Stimulated activated CD4-positive, alpha-beta T cell treated with anti-CD3 and anti-CD28 coated beads, Interleukin-4, amount 100 ng/mL, for 24 hours (primary cell): ENCODE measurements around the gene RPS6KA1.
A peak's percentile ranks its signal among the peaks of the same experiment; 100 is the strongest.

ENCODE experiments used
- DNase-seq: peaks from one replicate; pipeline ENCODE4 v3.0.0-alpha.2; 2020

RPS6KA1 gene

GRCh38 chr1:26533951-26534509, 4.5 kb downstream of the RPS6KA1 start:
- no peak for DNase-seq

- no peak for DNase-seq
Observed at GRCh38 chr1:26535201-26535600, 5.6 kb downstream of the RPS6KA1 start.

DNA sequence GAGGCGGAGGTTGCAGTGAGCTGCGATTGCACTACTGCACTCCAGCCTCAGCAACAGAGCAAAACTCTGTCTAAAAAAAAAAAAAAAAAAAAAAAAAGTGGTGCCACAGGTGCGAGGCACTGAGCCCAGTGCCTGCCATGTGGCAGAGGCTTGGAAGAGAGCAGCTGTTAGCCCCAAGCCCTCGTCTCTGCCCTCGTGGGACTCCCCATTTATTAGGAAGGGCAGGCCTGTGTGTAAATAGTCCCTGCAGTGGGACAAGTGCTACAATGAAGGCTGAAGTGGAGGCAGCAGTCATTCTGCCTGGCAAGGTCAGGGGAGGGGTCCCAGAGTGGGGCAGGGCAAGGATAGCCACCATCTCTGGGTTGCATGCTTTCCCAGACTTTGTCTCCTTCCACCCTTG, 6.5 kb downstream of the RPS6KA1 start:
- no peak for DNase-seq

DNA sequence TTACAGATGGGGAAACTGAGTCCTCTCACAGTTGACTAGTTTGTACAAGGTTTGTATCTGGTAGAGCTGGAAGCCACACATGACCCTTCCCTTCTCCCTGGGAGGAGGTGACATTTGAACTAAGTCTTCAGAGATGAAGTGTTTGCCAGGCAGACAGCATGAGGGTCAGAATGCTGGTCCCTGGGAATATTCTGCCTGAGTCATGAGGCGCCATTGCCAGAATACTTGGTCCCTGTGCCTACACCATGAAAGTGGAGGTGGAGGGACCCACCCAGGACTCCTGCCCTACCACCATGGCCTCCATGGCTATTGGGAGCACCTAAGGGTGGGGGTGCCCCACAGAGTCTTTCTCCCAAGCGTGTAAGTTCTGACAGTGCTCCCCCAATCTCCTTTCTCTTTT, 7.0 kb downstream of the RPS6KA1 start:
- no peak for DNase-seq

GRCh38 chr1:26537951-26538352, 8.4 kb downstream of the RPS6KA1 start:
- no peak for DNase-seq

DNA sequence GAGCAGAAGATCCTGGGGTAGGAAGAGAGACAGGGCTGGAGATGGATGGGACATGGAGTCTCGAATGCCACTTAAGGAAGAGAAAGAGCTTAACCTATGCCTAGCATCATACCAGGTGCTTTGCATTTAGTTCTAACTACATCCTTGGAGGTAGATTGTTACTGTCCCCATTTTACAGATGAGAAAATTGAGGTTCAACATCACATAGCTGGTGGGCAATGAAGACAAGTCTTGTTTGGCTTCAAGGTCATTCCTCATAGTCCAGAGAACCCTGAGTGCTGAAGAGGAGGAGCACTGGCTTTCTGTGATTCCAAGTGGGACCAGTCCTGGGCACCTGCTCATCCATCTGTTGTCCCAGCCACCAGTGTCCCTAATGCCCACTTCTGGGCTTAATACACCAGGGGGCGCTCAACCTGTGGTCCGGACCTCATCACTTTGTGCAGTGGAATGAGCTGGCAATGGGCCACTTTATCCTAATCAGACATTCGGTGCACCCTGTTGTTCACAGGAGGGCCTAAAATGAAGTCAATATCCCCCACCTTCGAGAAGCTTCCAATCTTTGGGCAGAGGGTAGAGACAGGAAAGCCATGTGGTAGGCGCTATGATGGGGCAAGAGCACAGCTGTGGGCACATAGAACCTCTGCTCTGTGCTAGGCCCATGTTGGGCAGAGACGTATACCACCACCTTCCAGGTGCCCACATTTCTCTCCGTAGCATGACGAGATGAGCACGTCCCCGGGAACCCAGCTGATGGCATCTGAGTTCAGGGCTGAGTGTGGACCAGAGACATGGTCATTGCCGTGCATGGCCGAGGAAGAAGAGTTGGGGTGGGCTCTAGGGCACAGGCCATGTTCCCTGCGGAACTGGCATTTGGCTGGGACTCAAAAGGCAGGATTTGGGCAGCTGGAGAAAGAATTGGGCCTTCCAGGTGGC, 9.2 kb downstream of the RPS6KA1 start:
- DNase-seq: peak; percentile 56

DNA sequence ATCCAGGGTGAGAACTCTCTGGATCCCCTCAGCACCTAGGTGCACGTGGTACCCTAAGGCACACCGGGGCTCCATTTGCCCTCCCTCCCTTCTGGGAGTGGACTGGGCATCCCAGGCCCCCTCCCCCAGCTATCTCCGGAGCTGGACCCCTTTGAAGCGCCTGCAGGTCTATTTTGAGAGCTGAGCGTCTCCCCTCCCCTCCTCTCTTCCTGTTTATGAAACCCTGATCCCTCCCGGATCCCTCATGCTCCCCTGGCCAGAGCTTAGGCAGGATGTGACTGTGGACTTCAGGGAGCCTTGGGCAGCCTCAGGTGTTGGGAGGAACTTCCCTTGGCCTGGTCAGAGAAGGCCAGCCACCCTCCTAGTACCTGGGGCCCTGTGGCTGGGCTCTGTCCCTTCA, 10.2 kb downstream of the RPS6KA1 start:
- no peak for DNase-seq

GRCh38 chr1:26540351-26540750, 10.8 kb downstream of the RPS6KA1 start:
- no peak for DNase-seq

DNA sequence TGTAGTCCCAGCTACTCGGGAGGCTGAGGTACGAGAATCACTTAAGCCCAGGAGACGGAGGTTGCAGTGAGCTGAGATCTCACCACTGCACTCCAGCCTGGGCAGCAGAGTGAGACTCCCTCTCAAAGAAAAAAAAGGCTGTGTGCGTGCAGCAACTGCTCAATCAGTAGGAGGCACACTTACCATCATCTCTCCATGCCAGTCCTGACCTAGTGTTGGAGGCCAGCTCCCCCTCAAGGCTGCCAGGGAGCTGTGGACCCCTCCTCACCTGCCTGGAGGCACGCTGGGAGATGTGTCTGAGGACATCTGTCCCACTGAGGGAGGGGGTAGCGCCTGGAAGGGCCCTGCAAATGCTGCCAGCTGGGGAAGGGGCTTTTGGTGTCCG, 11.9 kb downstream of the RPS6KA1 start:
- DNase-seq: no peak

GRCh38 chr1:26541816-26542711, 12.5 kb downstream of the RPS6KA1 start:
- peak; percentile 82 for DNase-seq

DNA sequence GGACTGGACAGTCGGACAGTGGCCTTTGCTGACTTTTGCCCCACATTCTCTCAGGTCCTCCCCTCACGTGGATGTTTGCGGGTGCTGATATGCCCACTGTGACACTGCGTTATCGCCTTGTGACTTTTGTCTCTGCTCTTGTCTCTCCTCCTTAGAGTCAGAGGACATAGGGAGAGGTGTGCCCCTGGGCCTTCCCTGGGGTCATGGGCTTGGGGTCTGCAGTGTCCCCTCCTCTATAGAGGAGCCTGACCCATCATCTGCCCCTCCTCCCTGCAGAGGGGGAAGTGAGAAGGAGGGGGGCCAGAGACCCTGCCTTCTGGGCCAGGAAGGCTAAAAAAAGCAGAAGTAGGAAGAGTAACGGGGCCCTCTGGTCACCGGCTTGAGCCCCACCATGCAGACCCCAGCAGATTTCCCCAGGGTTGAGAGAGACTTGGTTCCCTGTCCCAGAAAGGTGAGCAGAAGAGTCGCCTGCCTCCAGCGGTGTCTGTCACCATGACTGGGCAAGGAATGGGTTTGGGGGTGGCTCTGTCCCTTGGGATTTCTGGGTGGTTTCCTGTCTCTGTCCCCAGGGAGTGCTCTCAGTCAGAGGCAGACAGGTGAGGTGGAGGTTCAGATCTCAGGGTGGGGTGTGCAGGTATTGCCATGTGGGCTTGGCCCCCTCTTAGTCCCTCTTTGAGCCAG, 13.3 kb downstream of the RPS6KA1 start:
- no peak for DNase-seq

GRCh38 chr1:26543462-26543861, 13.9 kb downstream of the RPS6KA1 start:
- no peak for DNase-seq

DNA sequence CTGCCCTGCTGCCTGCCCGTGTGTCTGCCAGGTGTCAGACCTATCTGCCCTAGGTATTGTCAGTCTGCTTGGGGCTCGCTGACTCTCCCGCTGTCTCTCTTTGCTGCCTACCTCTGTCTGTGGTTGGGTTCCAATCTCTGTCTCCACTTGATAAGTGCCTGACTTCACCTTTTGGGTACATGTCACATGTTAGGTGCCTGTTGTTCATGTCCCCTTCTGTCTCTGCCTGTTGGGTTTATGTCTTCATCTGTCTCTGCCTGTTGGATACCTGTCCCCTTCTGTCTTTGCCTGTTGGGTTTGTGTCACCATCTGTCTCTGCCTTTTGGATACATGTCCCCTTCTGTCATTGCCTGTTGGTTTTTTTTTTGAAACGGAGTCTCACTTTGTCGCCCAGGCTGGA, 14.6 kb downstream of the RPS6KA1 start:
- DNase-seq: no peak

GRCh38 chr1:26545969-26546323, 16.4 kb downstream of the RPS6KA1 start:
- DNase-seq: no peak

GRCh38 chr1:26546375-26546774, 16.8 kb downstream of the RPS6KA1 start:
- DNase-seq: no peak

- no peak for DNase-seq
Observed at GRCh38 chr1:26546819-26547218, 17.3 kb downstream of the RPS6KA1 start.

DNA sequence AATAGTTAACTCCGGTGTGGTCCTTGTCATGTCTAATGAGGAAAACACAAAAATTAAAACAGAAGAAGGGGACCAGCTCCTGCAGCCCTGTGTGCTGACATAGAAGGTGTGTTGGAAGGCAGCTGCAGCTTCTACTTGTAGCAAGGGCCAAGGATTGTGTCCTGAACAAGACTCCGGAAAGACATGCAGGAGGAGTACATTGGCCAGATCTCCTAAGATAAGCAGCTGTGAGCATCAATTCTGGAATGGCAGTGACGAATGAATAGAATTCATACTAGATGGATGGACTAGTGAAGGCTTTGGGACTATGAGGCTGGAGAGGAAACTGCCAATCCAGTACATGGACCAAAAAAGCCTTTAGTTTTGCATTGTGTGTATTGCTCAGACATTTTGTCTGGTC, 19.3 kb downstream of the RPS6KA1 start:
- DNase-seq: no peak

GRCh38 chr1:26550946-26551345, 21.4 kb downstream of the RPS6KA1 start:
- DNase-seq: no peak

DNA sequence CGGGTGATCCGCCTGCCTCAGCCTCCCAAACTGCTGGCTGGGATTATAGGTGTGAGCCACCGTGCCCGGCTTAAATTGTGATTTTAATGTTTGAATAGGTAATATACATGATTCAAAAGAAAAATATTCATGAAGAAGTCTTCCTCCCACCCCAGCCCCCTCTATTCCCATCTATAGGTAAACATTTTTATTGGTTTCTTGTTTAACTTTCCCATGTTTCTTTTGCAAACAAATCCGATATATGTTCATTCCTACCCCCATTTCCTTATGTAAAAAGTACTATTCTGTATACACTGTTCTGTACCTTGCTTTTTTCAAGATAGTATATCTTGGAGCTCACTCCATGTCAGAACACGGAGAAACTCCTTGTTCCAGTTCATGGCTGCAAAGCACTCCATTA, 23.2 kb downstream of the RPS6KA1 start:
- DNase-seq: no peak

- no peak for DNase-seq
Observed at GRCh38 chr1:26553942-26554682, 24.6 kb downstream of the RPS6KA1 start.

DNA sequence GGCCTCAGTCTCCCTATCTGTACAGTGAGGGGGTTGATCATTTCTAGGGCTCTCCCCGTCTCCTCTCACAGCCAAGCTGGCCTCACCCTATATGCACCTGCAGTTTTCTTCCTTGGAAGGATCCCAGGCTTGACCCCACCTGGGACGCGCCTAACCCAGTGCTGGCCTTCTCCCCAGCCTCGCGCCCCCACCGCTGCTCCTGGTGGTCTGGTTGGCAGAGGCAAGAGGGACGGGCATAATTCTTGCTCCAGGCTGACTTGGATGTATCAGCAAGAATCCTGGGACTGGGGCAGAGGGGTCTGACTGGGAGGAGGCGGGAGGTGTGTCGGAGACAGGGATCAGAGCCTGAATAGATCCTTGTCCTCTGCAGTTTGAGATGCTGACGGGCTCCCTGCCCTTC, 25.2 kb downstream of the RPS6KA1 start:
- no peak for DNase-seq

DNA sequence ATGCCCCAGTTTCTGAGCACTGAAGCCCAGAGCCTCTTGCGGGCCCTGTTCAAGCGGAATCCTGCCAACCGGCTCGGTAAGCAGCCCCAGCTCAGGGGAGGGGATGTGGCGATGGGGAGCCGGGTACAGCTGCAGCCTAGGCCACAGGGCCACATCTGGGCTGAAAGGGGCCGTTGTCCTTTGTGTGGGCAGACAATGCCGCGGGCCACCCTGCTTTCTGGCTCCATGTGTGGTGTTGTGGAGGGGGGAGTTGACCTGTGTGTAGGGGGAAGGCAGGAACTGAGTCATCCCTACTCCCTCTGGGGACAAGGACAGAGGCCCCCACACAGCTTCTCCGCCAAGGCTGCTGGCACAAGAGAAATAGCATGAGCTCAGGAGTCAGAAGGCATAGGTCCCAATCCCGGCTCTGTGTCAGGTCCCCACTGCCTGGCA, 26.0 kb downstream of the RPS6KA1 start:
- DNase-seq: no peak
